ENCODE results near the gene CCDC150. TPM values are rescaled to one million over a fixed set of nuclear protein-coding genes. Genes with fewer than 3 reads are reported as not detected.

CCDC150 gene
- total and polyA plus RNA-seq, 4 donors: 0.78 to 6.3 (median 5.1) TPM

- TF ChIP-seq MAX (IDR thresholded peaks at IDR 0.05) (no peak), NR2F2 (IDR thresholded peaks at IDR 0.05) (no peak), ATF3 (IDR thresholded peaks at IDR 0.05) (no peak)
These were observed 45.4 kb upstream of the CCDC150 start (continued) for GRCh38 chr2:196594158-196594557.

- Histone ChIP-seq H3K4me3 (ENCODE audit: low read depth in 1 of 3, low read length in 3 of 3) (no peak overlapping the region), H3K9ac (ENCODE audit: low read depth in 1 of 2, low read length in 2 of 2) (no peak overlapping the region), H3K27me3 (ENCODE audit: control insufficient read depth in 4 of 4, insufficient read depth in 4 of 4, low read length in 3 of 4) (no peaks in the 10 kb centered on the region), H3K9me3 (ENCODE audit: control insufficient read depth in 4 of 4, low read length in 3 of 4) (no peaks in the 10 kb centered on the region), H3K4me1 (ENCODE audit: control insufficient read depth in 4 of 4, insufficient read depth in 4 of 4, low read length in 3 of 4) (peaks cover 0 to 8% (median 5%) of the 10 kb centered on the region in 4 donors), H3K36me3 (ENCODE audit: control insufficient read depth in 4 of 4, insufficient read depth in 3 of 4, low read depth in 1 of 4, low read length in 3 of 4) (no peaks in the 10 kb centered on the region), H3K27ac (ENCODE audit: low read depth in 1 of 2, low read length in 2 of 2) (no peak overlapping the region)
- TF ChIP-seq REST (IDR thresholded peaks at IDR 0.05) (no peak), HNF4G (IDR thresholded peaks at IDR 0.05) (no peak)
- WGBS: 96% methylated on average over 6 of the region's 6 CpGs
- DNase-seq (ENCODE audit: low spot score): no peak
These were observed 42.0 kb upstream of the CCDC150 start for GRCh38 chr2:196597531-196597930.

- Histone ChIP-seq H3K27me3 (ENCODE audit: control insufficient read depth in 4 of 4, insufficient read depth in 4 of 4, low read length in 3 of 4) (no peaks in the 10 kb centered on the region), H3K4me3 (ENCODE audit: low read depth in 1 of 3, low read length in 3 of 3) (no peak overlapping the region), H3K27ac (ENCODE audit: low read depth in 1 of 2, low read length in 2 of 2) (no peak overlapping the region), H3K9me3 (ENCODE audit: control insufficient read depth in 4 of 4, low read length in 3 of 4) (no peaks in the 10 kb centered on the region), H3K36me3 (ENCODE audit: control insufficient read depth in 4 of 4, insufficient read depth in 3 of 4, low read depth in 1 of 4, low read length in 3 of 4) (no peaks in the 10 kb centered on the region), H3K4me1 (ENCODE audit: control insufficient read depth in 4 of 4, insufficient read depth in 4 of 4, low read length in 3 of 4) (peaks cover 0 to 5% (median 3%) of the 10 kb centered on the region in 4 donors), H3K9ac (ENCODE audit: low read depth in 1 of 2, low read length in 2 of 2) (no peak overlapping the region)
- 81% methylated on average over 5 of the region's 5 CpGs for WGBS
- TF ChIP-seq EGR1 (IDR thresholded peaks at IDR 0.05; ENCODE audit: low read depth in 2 of 2) (no peak), MAX (IDR thresholded peaks at IDR 0.05) (no peak), GABPA (IDR thresholded peaks at IDR 0.05 in 1 of 2, conservative IDR thresholded peaks at IDR 0.05 in 1 of 2) (no peak), HNF4A (conservative IDR thresholded peaks at IDR 0.05) (no peak), ATF3 (IDR thresholded peaks at IDR 0.05) (no peak), NR2F2 (IDR thresholded peaks at IDR 0.05) (no peak), FOXA2 (IDR thresholded peaks at IDR 0.05) (no peak), ZBTB33 (IDR thresholded peaks at IDR 0.05) (no peak), FOXA1 (IDR thresholded peaks at IDR 0.05) (no peak), RXRA (IDR thresholded peaks at IDR 0.05) (no peak), SP1 (IDR thresholded peaks at IDR 0.05) (no peak), YY1 (IDR thresholded peaks at IDR 0.05) (no peak), RAD21 (IDR thresholded peaks at IDR 0.05) (no peak), TAF1 (conservative IDR thresholded peaks at IDR 0.05) (no peak)
- no peak for DNase-seq (ENCODE audit: low spot score)
These were observed 41.1 kb upstream of the CCDC150 start for GRCh38 chr2:196598412-196598811.
